Panc1 (cell line): ENCODE results near the gene DIS3L2. TPM values are rescaled to one million over a fixed set of nuclear protein-coding genes. Genes with fewer than 3 reads are reported as not detected.

Experiments used
- ATAC-seq: fragments of 200-7000 bp; cut with Tn5 transposase; 2 replicates; pipeline ENCODE4 v1.9.1; 2020; ENCODE audit warnings: mild to moderate bottlenecking, moderate library complexity
- BruUV-seq: library from RNA; stranded (reverse); fragments of 400-500 nt; replicated peaks from 2 replicates; lab custom pipeline; 2021; lab: Mats Ljungman, UMichigan
- CTCF ChIA-PET: fragments of 300-600 bp; sonication (Branson Sonifier 250); formaldehyde crosslinking; loops from one replicate; lab custom pipeline; 2022; ENCODE audit warnings: antibody characterized with exemption; lab: Charles Lee
- POLR2A ChIA-PET: fragments of 300-600 bp; sonication (Branson Sonifier 250); formaldehyde crosslinking; loops from one replicate; lab custom pipeline; 2022; ENCODE audit warnings: antibody characterized with exemption; lab: Charles Lee
- DNase-seq: peaks from one replicate; pipeline ENCODE4 v3.0.0-alpha.2; 2010; ENCODE audit warnings: low read depth, low spot score
- H3K27ac ChIP-seq: 2 replicates; pipeline ENCODE4 v1.5.1; 2011; ENCODE audit warnings: mild to moderate bottlenecking, low read length, inconsistent platforms
- H3K27me3 ChIP-seq: fragments of 200-500 bp; sonication (Bioruptor generic); 2 replicates; pipeline ENCODE4 v1.6.0; 2014; ENCODE audit warnings: low read length, inconsistent platforms; ENCODE audit not compliant: control insufficient read depth, insufficient read depth
- H3K36me3 ChIP-seq: fragments of 200-500 bp; sonication (Bioruptor generic); 2 replicates; pipeline ENCODE4 v1.5.1; 2014; ENCODE audit warnings: inconsistent platforms, mild to moderate bottlenecking, low read length, moderate library complexity; ENCODE audit not compliant: control insufficient read depth, insufficient read depth
- H3K4me1 ChIP-seq: 2 replicates; pipeline ENCODE4 v1.5.1; 2011; ENCODE audit warnings: inconsistent platforms, mild to moderate bottlenecking, low read length, moderate library complexity; ENCODE audit not compliant: control insufficient read depth, insufficient read depth
- H3K4me3 ChIP-seq, 2 experiments: 2 replicates each; pipeline ENCODE4 v1.5.1; 2011 to 2012; ENCODE audit warnings: low read depth in 2 of 2, low read length in 2 of 2, mild to moderate bottlenecking in 2 of 2, inconsistent platforms in 1 of 2, moderate library complexity in 1 of 2
- H3K9me3 ChIP-seq: fragments of 200-500 bp; sonication (Bioruptor generic); 2 replicates; pipeline ENCODE4 v1.5.1; 2014; ENCODE audit warnings: low read depth, mild to moderate bottlenecking, inconsistent platforms, low read length, moderate library complexity; ENCODE audit not compliant: control insufficient read depth, insufficient read depth
- POLR2AphosphoS5 ChIP-seq: IDR thresholded peaks from 2 replicates; pipeline ENCODE4 v1.6.1; 2012; ENCODE audit warnings: mild to moderate bottlenecking, low read depth, low read length, moderate library complexity
- SIN3A ChIP-seq: IDR thresholded peaks from 2 replicates; pipeline ENCODE4 v1.6.1; 2012; ENCODE audit warnings: low read depth, mild to moderate bottlenecking, low read length, moderate library complexity, borderline replicate concordance; ENCODE audit not compliant: insufficient read depth
- TCF7L2 ChIP-seq: IDR thresholded peaks from 2 replicates; pipeline ENCODE4 v1.6.1; 2011; ENCODE audit warnings: mild to moderate bottlenecking, low read depth, low read length, inconsistent platforms
- in situ Hi-C: cut with HindIII; loops from 2 replicates; pipeline ENCODE4 v1.10.0; 2016; ENCODE audit warnings: low sequenced_read_pairs, low pct_unique_long_range_greater_than_20kb
- intact Hi-C: fragments of 100-400 bp; cut with micrococcal nuclease; formaldehyde crosslinking; loops from one replicate; pipeline ENCODE4 v1.10.0; 2022; ENCODE audit not compliant: unreplicated experiment
- total RNA-seq: library from RNA; stranded (reverse); gene quantifications from one replicate; pipeline ENCODE4 v1.2.1, GENCODE V29; 2021; ENCODE audit not compliant: unreplicated experiment
- TF ChIP-seq, protein P1 (sequence below): fragments of 450-650 bp; IDR thresholded peaks from 2 replicates; pipeline ENCODE4 v1.5.1; 2017; ENCODE audit warnings: mild to moderate bottlenecking
- TF ChIP-seq, protein P2 (sequence below), 2 experiments: IDR thresholded peaks; 2 replicates each; pipeline ENCODE4 v1.6.1; 2011 to 2012; ENCODE audit warnings: low read depth in 2 of 2, control low read depth in 1 of 2, low read length in 1 of 2, mild to moderate bottlenecking in 1 of 2, moderate library complexity in 1 of 2; ENCODE audit not compliant: insufficient read depth in 1 of 2

DIS3L2 gene
- total RNA-seq, 1 experiment from 2014 or later, result 28.1 TPM

DNA sequence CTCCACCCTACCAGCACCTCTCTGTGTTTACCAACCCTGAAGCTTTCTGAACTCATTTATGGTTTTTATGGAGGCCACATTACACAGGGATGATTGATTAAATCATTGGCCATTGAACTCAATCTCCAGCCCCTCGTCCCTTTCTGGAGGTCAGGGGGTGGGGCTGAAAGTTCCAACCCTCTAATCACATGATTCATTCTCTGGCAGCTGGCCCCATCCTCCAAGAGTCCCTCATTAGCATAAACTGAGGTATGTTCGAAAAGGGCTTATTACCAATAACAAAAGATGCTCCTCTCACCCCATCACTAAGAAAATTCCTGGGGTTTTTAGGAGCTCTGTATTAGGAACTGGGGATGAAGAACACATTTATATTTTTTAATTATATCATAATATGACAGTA, 92.3 kb downstream of the DIS3L2 start:
- no peak overlapping the region for H3K27ac ChIP-seq
- no peak for ATAC-seq
- BruUV-seq, result no TSS peak
- H3K9me3 ChIP-seq, result no peaks in the 10 kb centered on the region
- H3K4me1 ChIP-seq, result no peaks in the 10 kb centered on the region
- ChIA-PET POLR2A (no interaction called here), CTCF (no interaction called here)
- H3K36me3 ChIP-seq, result no peaks in the 10 kb centered on the region
- no peak overlapping the region for H3K4me3 ChIP-seq
- in situ Hi-C loops, result no loop called here
- no peaks in the 10 kb centered on the region for H3K27me3 ChIP-seq
- no peak for TF ChIP-seq POLR2AphosphoS5
- TF ChIP-seq, protein P1, sequence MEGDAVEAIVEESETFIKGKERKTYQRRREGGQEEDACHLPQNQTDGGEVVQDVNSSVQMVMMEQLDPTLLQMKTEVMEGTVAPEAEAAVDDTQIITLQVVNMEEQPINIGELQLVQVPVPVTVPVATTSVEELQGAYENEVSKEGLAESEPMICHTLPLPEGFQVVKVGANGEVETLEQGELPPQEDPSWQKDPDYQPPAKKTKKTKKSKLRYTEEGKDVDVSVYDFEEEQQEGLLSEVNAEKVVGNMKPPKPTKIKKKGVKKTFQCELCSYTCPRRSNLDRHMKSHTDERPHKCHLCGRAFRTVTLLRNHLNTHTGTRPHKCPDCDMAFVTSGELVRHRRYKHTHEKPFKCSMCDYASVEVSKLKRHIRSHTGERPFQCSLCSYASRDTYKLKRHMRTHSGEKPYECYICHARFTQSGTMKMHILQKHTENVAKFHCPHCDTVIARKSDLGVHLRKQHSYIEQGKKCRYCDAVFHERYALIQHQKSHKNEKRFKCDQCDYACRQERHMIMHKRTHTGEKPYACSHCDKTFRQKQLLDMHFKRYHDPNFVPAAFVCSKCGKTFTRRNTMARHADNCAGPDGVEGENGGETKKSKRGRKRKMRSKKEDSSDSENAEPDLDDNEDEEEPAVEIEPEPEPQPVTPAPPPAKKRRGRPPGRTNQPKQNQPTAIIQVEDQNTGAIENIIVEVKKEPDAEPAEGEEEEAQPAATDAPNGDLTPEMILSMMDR, result no peak
- TF ChIP-seq SIN3A, result no peak
- TF ChIP-seq, protein P2, sequence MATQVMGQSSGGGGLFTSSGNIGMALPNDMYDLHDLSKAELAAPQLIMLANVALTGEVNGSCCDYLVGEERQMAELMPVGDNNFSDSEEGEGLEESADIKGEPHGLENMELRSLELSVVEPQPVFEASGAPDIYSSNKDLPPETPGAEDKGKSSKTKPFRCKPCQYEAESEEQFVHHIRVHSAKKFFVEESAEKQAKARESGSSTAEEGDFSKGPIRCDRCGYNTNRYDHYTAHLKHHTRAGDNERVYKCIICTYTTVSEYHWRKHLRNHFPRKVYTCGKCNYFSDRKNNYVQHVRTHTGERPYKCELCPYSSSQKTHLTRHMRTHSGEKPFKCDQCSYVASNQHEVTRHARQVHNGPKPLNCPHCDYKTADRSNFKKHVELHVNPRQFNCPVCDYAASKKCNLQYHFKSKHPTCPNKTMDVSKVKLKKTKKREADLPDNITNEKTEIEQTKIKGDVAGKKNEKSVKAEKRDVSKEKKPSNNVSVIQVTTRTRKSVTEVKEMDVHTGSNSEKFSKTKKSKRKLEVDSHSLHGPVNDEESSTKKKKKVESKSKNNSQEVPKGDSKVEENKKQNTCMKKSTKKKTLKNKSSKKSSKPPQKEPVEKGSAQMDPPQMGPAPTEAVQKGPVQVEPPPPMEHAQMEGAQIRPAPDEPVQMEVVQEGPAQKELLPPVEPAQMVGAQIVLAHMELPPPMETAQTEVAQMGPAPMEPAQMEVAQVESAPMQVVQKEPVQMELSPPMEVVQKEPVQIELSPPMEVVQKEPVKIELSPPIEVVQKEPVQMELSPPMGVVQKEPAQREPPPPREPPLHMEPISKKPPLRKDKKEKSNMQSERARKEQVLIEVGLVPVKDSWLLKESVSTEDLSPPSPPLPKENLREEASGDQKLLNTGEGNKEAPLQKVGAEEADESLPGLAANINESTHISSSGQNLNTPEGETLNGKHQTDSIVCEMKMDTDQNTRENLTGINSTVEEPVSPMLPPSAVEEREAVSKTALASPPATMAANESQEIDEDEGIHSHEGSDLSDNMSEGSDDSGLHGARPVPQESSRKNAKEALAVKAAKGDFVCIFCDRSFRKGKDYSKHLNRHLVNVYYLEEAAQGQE (IDR thresholded peaks at IDR 0.05; ENCODE audit: insufficient read depth in 1 of 2, low read depth in 2 of 2, low read length in 1 of 2), result no peak
- TF ChIP-seq TCF7L2, result no peak
- no peak for DNase-seq
- intact Hi-C loops, result no loop called here

DNA sequence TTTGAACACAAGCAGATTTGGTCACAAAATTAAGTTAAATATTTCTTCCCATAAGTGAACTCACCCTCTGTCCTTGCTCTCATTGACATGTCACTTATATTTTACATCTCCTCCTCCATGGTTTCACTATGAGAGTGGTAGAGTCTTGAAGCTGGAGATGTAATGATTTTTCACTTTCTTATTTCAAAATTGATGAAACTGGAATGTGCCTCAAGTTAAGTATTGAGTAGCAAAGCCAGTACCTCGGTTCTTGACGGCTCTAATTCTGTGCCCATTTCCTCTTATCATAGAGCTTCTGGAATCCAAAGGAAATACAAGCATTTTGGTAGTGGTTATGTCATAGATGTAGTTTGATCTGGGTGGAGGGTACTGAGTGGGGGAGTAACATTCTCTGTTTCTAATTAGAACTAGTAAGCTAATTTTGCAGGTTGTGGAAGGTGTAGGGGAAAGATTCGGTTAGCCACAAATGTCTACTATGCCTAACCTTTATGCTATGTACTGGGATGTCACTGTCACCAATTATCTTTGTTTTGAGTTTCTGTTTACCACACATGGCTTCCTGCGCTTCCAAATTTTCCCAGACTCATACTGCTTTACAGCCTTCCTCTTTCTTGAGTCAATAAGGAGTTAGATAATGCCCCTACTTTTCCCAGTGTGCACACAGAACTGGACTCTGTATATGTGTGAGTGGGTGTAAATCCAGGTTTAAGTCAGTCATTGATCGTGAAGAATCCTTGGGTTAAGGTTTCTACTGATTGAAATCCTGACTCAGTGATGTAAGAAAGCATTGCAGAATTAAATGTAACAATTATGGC, 96.8 kb downstream of the DIS3L2 start:
- no peak for DNase-seq
- Histone ChIP-seq H3K36me3 (no peaks in the 10 kb centered on the region), H3K27me3 (no peaks in the 10 kb centered on the region), H3K9me3 (no peaks in the 10 kb centered on the region; the same call in 1 of the 2 replicates), H3K27ac (no peak overlapping the region), H3K4me1 (no peaks in the 10 kb centered on the region), H3K4me3 (no peak overlapping the region)
- POLR2A ChIA-PET, result no interaction called here
- ATAC-seq, result no peak
- in situ Hi-C loops (no loop called here), intact Hi-C loops (no loop called here)
- TF ChIP-seq POLR2AphosphoS5 (no peak), TCF7L2 (no peak), SIN3A (no peak)
- TF ChIP-seq, protein P1, result no peak
- TF ChIP-seq, protein P2 (IDR thresholded peaks at IDR 0.05; ENCODE audit: insufficient read depth in 1 of 2, low read depth in 2 of 2, low read length in 1 of 2), result no peak
- CTCF ChIA-PET, result no interaction called here
- no TSS peak for BruUV-seq
